Measurements from ENCODE around the gene TFF3.

The TFF3 gene

GRCh38 chr21:42319851-42320572 is 4.8 kb upstream of the TFF3 start:
- no peak for DNase-seq

GRCh38 chr21:42319376-42319775 is 4.2 kb upstream of the TFF3 start:
- DNase-seq = no peak

GRCh38 chr21:42317826-42318746 is 2.9 kb upstream of the TFF3 start:
- DNase-seq = no peak

GRCh38 chr21:42317341-42317741 is 2.1 kb upstream of the TFF3 start:
- no peak for DNase-seq

GRCh38 chr21:42316891-42317290 is 1.7 kb upstream of the TFF3 start:
- DNase-seq = no peak

- DNase-seq = no peak
Measured at GRCh38 chr21:42314616-42315295, 453 bp downstream of the TFF3 start.

GRCh38 chr21:42313501-42313969 is 1.7 kb downstream of the TFF3 start:
- DNase-seq = no peak

- DNase-seq = no peak
Measured at GRCh38 chr21:42312626-42313104, 2.5 kb downstream of the TFF3 start.

- no peak for DNase-seq
Measured at GRCh38 chr21:42311816-42312625, 3.2 kb downstream of the TFF3 start.

GRCh38 chr21:42311160-42311559 is 4.0 kb downstream of the TFF3 start:
- no peak for DNase-seq

- no peak for DNase-seq
Measured at GRCh38 chr21:42310411-42311001, 4.7 kb downstream of the TFF3 start.

GRCh38 chr21:42309753-42310213 is 5.4 kb downstream of the TFF3 start:
- no peak for DNase-seq

GRCh38 chr21:42308914-42309752 is 6.1 kb downstream of the TFF3 start:
- no peak for DNase-seq

- no peak for DNase-seq
Measured at GRCh38 chr21:42308161-42308913, 6.9 kb downstream of the TFF3 start.

GRCh38 chr21:42307106-42307505 is 8.1 kb downstream of the TFF3 start:
- no peak for DNase-seq

GRCh38 chr21:42306366-42307035 is 8.7 kb downstream of the TFF3 start:
- no peak for DNase-seq

GRCh38 chr21:42305707-42306147 is 9.5 kb downstream of the TFF3 start:
- DNase-seq = no peak

- DNase-seq = no peak
Measured at GRCh38 chr21:42304556-42305454, 10.4 kb downstream of the TFF3 start.

Data from T1000 (cell line).